ENCODE results near the gene ZNF33A. TPM values are rescaled to one million over a fixed set of nuclear protein-coding genes. Genes with fewer than 3 reads are reported as not detected.

Gene ZNF33A
- total RNA-seq, 2 donors from 2014 or later, result 45.9 to 50.7 TPM

GRCh38 chr10:38093816-38094157 is 83.3 kb downstream of the ZNF33A start:
- H3K4me1 ChIP-seq (ENCODE audit: control insufficient read depth, insufficient read depth, low read length), result no peaks in the 10 kb centered on the region
- peaks cover 12% of the 10 kb centered on the region for H3K36me3 ChIP-seq (ENCODE audit: control insufficient read depth, insufficient read depth, low read length)
- no peak overlapping the region for H3K27ac ChIP-seq (ENCODE audit: low read depth, low read length)
- DNase-seq, result no peak
- no peak for TF ChIP-seq CTCF (conservative IDR thresholded peaks at IDR 0.05)
- peak overlapping the region; percentile 79 for H3K4me3 ChIP-seq (ENCODE audit: low read length)
- H3K4me3 Mint-ChIP-seq, result peak overlapping the region; percentile 80
- no peaks in the 10 kb centered on the region for H3K27me3 ChIP-seq (ENCODE audit: control insufficient read depth, insufficient read depth, low read length, poor library complexity, severe bottlenecking)
- H3K27me3 Mint-ChIP-seq (ENCODE audit: insufficient read depth), result no peaks in the 10 kb centered on the region
- H3K36me3 Mint-ChIP-seq (ENCODE audit: low read depth), result peaks cover 38% of the 10 kb centered on the region
- H3K4me1 Mint-ChIP-seq, result no peaks in the 10 kb centered on the region
- peaks cover 42% of the 10 kb centered on the region for H3K9me3 ChIP-seq (ENCODE audit: control insufficient read depth, low read length)
- no peak overlapping the region for H3K9ac ChIP-seq (ENCODE audit: extremely low read depth, low read length, poor library complexity, severe bottlenecking)
- peaks cover 31% of the 10 kb centered on the region for H3K9me3 Mint-ChIP-seq
- H3K27ac Mint-ChIP-seq, result no peak overlapping the region
- WGBS, 2 experiments (ENCODE audit: insufficient coverage in 1 of 2, insufficient read length in 1 of 2), result 52 to 67% methylated on average over 14 to 16 of the region's 16 CpGs

GRCh38 chr10:38094158-38094926 is 83.9 kb downstream of the ZNF33A start, which contains the start of gene ZNF37A:
Gene ZNF37A, plus strand, starts transcription at chr10:38094337. Its CDS starts 2,281 bp downstream, at chr10:38096618.
- peak within 1 kb of the TSS; percentile 79 for H3K4me3 ChIP-seq (ENCODE audit: low read length)
- Mint-ChIP-seq H3K27me3 (ENCODE audit: insufficient read depth) (no peaks in the 10 kb centered on the region), H3K4me3 (peak within 1 kb of the TSS; percentile 80), H3K27ac (peak within 1 kb of the TSS; percentile 72), H3K9me3 (peaks cover 36% of the 10 kb centered on the region), H3K36me3 (ENCODE audit: low read depth) (peaks cover 44% of the 10 kb centered on the region), H3K4me1 (no peaks in the 10 kb centered on the region)
- H3K9me3 ChIP-seq (ENCODE audit: control insufficient read depth, low read length), result peaks cover 44% of the 10 kb centered on the region
- DNase-seq, result peak; percentile 92
- no peak for TF ChIP-seq CTCF (conservative IDR thresholded peaks at IDR 0.05)
- WGBS, 2 experiments (ENCODE audit: insufficient coverage in 1 of 2, insufficient read length in 1 of 2), result 32 to 36% methylated on average over 7 to 59 of the region's 59 CpGs
- peaks cover 12% of the 10 kb centered on the region for H3K36me3 ChIP-seq (ENCODE audit: control insufficient read depth, insufficient read depth, low read length)
- H3K9ac ChIP-seq (ENCODE audit: extremely low read depth, low read length, poor library complexity, severe bottlenecking), result peak within 1 kb of the TSS; percentile 34
- H3K27ac ChIP-seq (ENCODE audit: low read depth, low read length), result no peak within 1 kb of the TSS
- no peaks in the 10 kb centered on the region for H3K27me3 ChIP-seq (ENCODE audit: control insufficient read depth, insufficient read depth, low read length, poor library complexity, severe bottlenecking)
- no peaks in the 10 kb centered on the region for H3K4me1 ChIP-seq (ENCODE audit: control insufficient read depth, insufficient read depth, low read length)

- H3K9ac ChIP-seq (ENCODE audit: extremely low read depth, low read length, poor library complexity, severe bottlenecking), result no peak overlapping the region
- H3K4me1 ChIP-seq (ENCODE audit: control insufficient read depth, insufficient read depth, low read length), result no peaks in the 10 kb centered on the region
- Mint-ChIP-seq H3K4me3 (peak overlapping the region; percentile 80), H3K9me3 (peaks cover 43% of the 10 kb centered on the region), H3K36me3 (ENCODE audit: low read depth) (peaks cover 51% of the 10 kb centered on the region), H3K4me1 (no peaks in the 10 kb centered on the region), H3K27me3 (ENCODE audit: insufficient read depth) (no peaks in the 10 kb centered on the region), H3K27ac (no peak overlapping the region)
- H3K4me3 ChIP-seq (ENCODE audit: low read length), result peak overlapping the region; percentile 79
- no peaks in the 10 kb centered on the region for H3K27me3 ChIP-seq (ENCODE audit: control insufficient read depth, insufficient read depth, low read length, poor library complexity, severe bottlenecking)
- DNase-seq, result no peak
- H3K27ac ChIP-seq (ENCODE audit: low read depth, low read length), result no peak overlapping the region
- peaks cover 12% of the 10 kb centered on the region for H3K36me3 ChIP-seq (ENCODE audit: control insufficient read depth, insufficient read depth, low read length)
- peaks cover 49% of the 10 kb centered on the region for H3K9me3 ChIP-seq (ENCODE audit: control insufficient read depth, low read length)
- no peak for TF ChIP-seq CTCF (conservative IDR thresholded peaks at IDR 0.05)
- WGBS, 2 experiments (ENCODE audit: insufficient coverage in 1 of 2, insufficient read length in 1 of 2), result 88 to 100% methylated on average over 5 to 21 of the region's 21 CpGs
Measured at GRCh38 chr10:38094927-38095574, 84.6 kb downstream of the ZNF33A start.
